Measurements from ENCODE around the gene SPATA19.

Gene SPATA19

GRCh38 chr11:133816146-133816870 is 29.0 kb downstream of the SPATA19 start:
- Histone ChIP-seq H4K20me1 (ENCODE audit: insufficient read depth, low read length, poor library complexity, severe bottlenecking) (no peaks in the 10 kb centered on the region), H3K9me3 (ENCODE audit: insufficient read depth, low read depth, low read length) (no peaks in the 10 kb centered on the region; the same call in 1 of the 2 replicates), H3F3A (ENCODE audit: low read depth) (no peaks in the 10 kb centered on the region), H3K27me3 (ENCODE audit: insufficient read depth, low read length, poor library complexity, severe bottlenecking) (no peaks in the 10 kb centered on the region), H3K4me1 (ENCODE audit: insufficient read depth, low read length, poor library complexity, severe bottlenecking) (no peaks in the 10 kb centered on the region), H3K9me2 (replicated peaks; ENCODE audit: low read depth, low read length) (no peaks in the 10 kb centered on the region), H3K4me2 (ENCODE audit: low read depth, low read length, poor library complexity, severe bottlenecking) (no peak overlapping the region), H3K36me3 (ENCODE audit: insufficient read depth, low read length) (no peaks in the 10 kb centered on the region), H3K9ac (ENCODE audit: low read depth, low read length, poor library complexity, severe bottlenecking) (no peak overlapping the region), H3K79me2 (ENCODE audit: insufficient read depth, low read length) (no peaks in the 10 kb centered on the region), H2AFZ (ENCODE audit: low read length) (no peak overlapping the region), H3K4me3 (ENCODE audit: low read length, poor library complexity, severe bottlenecking) (no peak overlapping the region)
- TF ChIP-seq, protein P1, sequence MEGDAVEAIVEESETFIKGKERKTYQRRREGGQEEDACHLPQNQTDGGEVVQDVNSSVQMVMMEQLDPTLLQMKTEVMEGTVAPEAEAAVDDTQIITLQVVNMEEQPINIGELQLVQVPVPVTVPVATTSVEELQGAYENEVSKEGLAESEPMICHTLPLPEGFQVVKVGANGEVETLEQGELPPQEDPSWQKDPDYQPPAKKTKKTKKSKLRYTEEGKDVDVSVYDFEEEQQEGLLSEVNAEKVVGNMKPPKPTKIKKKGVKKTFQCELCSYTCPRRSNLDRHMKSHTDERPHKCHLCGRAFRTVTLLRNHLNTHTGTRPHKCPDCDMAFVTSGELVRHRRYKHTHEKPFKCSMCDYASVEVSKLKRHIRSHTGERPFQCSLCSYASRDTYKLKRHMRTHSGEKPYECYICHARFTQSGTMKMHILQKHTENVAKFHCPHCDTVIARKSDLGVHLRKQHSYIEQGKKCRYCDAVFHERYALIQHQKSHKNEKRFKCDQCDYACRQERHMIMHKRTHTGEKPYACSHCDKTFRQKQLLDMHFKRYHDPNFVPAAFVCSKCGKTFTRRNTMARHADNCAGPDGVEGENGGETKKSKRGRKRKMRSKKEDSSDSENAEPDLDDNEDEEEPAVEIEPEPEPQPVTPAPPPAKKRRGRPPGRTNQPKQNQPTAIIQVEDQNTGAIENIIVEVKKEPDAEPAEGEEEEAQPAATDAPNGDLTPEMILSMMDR (conservative IDR thresholded peaks at IDR 0.05; ENCODE audit: low read length), result no peak
- no peak for TF ChIP-seq EZH2phosphoT487 (IDR thresholded peaks at IDR 0.05; ENCODE audit: borderline replicate concordance)

DNA sequence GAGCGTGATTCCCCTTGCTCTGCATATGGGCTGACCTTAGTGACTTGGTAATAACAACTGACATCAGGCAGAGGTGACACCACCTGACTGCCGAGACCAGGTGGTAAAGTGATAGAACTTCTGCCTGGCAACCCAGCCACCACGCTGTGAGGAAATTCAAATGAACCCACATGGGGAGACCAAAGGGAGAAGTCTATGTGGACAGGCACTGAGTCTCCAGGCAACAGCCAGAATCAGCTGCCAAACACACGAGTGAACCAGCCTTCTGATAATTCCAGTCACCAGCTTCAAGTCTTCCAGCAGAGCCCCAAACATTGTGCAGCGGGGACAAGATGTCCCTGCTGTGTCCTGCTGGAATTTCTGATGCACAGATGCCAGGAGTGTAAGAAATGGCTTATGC is 29.7 kb downstream of the SPATA19 start:
- TF ChIP-seq, protein P1 (conservative IDR thresholded peaks at IDR 0.05; ENCODE audit: low read length), result no peak
- no peak for TF ChIP-seq EZH2phosphoT487 (IDR thresholded peaks at IDR 0.05; ENCODE audit: borderline replicate concordance)
- H3F3A ChIP-seq (ENCODE audit: low read depth), result no peaks in the 10 kb centered on the region
- H3K4me3 ChIP-seq (ENCODE audit: low read length, poor library complexity, severe bottlenecking), result no peak overlapping the region
- H4K20me1 ChIP-seq (ENCODE audit: insufficient read depth, low read length, poor library complexity, severe bottlenecking), result no peaks in the 10 kb centered on the region
- H2AFZ ChIP-seq (ENCODE audit: low read length), result no peak overlapping the region
- H3K4me2 ChIP-seq (ENCODE audit: low read depth, low read length, poor library complexity, severe bottlenecking), result no peak overlapping the region
- no peaks in the 10 kb centered on the region for H3K79me2 ChIP-seq (ENCODE audit: insufficient read depth, low read length)
- H3K9ac ChIP-seq (ENCODE audit: low read depth, low read length, poor library complexity, severe bottlenecking), result no peak overlapping the region
- no peaks in the 10 kb centered on the region for H3K9me2 ChIP-seq (replicated peaks; ENCODE audit: low read depth, low read length)
- H3K9me3 ChIP-seq (ENCODE audit: insufficient read depth, low read depth, low read length), result peaks cover 6% of the 10 kb centered on the region
- H3K36me3 ChIP-seq (ENCODE audit: insufficient read depth, low read length), result no peaks in the 10 kb centered on the region
- H3K27me3 ChIP-seq (ENCODE audit: insufficient read depth, low read length, poor library complexity, severe bottlenecking), result no peaks in the 10 kb centered on the region
- no peaks in the 10 kb centered on the region for H3K4me1 ChIP-seq (ENCODE audit: insufficient read depth, low read length, poor library complexity, severe bottlenecking)

DNA sequence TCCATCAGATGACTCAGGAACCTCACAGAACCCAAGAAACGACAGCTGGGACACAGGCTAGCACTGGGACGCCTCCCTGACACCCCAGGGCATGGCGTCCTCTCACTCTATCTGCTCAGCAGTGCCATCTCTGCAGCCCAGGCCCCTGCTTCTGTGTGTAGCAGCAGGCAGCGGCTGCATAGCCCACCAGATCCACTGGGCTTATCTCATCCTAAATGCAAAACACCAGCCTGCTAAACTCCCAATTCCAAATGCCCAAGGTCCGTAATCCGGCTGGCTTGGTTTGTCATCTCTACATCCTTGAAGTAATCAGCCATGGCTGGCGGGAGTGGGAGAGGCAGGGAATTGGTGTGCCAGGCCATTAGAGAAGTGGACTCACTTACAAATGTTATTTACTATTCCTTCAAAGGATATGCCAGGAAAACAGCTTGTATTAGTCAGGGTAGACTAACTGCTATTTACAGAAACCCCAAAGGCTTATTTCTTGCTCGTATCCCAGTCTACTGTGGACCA is 30.7 kb downstream of the SPATA19 start:
- TF ChIP-seq, protein P1 (conservative IDR thresholded peaks at IDR 0.05; ENCODE audit: low read length), result no peak
- no peak for TF ChIP-seq EZH2phosphoT487 (IDR thresholded peaks at IDR 0.05; ENCODE audit: borderline replicate concordance)
- Histone ChIP-seq H3K4me1 (ENCODE audit: insufficient read depth, low read length, poor library complexity, severe bottlenecking) (no peaks in the 10 kb centered on the region), H2AFZ (ENCODE audit: low read length) (no peak overlapping the region), H3K4me2 (ENCODE audit: low read depth, low read length, poor library complexity, severe bottlenecking) (no peak overlapping the region), H3K9me2 (replicated peaks; ENCODE audit: low read depth, low read length) (no peaks in the 10 kb centered on the region), H3K4me3 (ENCODE audit: low read length, poor library complexity, severe bottlenecking) (no peak overlapping the region), H3F3A (ENCODE audit: low read depth) (no peaks in the 10 kb centered on the region), H3K9me3 (ENCODE audit: insufficient read depth, low read depth, low read length) (peaks cover 11% of the 10 kb centered on the region), H3K36me3 (ENCODE audit: insufficient read depth, low read length) (no peaks in the 10 kb centered on the region), H3K27me3 (ENCODE audit: insufficient read depth, low read length, poor library complexity, severe bottlenecking) (no peaks in the 10 kb centered on the region), H3K79me2 (ENCODE audit: insufficient read depth, low read length) (no peaks in the 10 kb centered on the region), H4K20me1 (ENCODE audit: insufficient read depth, low read length, poor library complexity, severe bottlenecking) (no peaks in the 10 kb centered on the region), H3K9ac (ENCODE audit: low read depth, low read length, poor library complexity, severe bottlenecking) (no peak overlapping the region)
